ENCODE results near the gene APOA5.

GRCh38 chr11:116798368-116798767, 6.7 kb upstream of the APOA5 start:
- TF ChIP-seq POLR2AphosphoS5 (IDR thresholded peaks at IDR 0.05) = no peak
- no peak for TF ChIP-seq POLR2A (IDR thresholded peaks at IDR 0.05)
- no peak for TF ChIP-seq EP300 (IDR thresholded peaks at IDR 0.05)

Measured in suprapubic skin (tissue), 4 donors.